ENCODE results near the gene CPED1.

- TF ChIP-seq CTCF (IDR thresholded peaks at IDR 0.05; ENCODE audit: low read length) = no peak
- TF ChIP-seq EZH2 (IDR thresholded peaks at IDR 0.05; ENCODE audit: borderline replicate concordance, low read length) = no peak
Observed at GRCh38 chr7:121160150-121161008, 171.9 kb downstream of the CPED1 start.

All from OCI-LY1 (cell line).